Measurements from ENCODE around the gene WASF3.

The WASF3 gene, protein sequence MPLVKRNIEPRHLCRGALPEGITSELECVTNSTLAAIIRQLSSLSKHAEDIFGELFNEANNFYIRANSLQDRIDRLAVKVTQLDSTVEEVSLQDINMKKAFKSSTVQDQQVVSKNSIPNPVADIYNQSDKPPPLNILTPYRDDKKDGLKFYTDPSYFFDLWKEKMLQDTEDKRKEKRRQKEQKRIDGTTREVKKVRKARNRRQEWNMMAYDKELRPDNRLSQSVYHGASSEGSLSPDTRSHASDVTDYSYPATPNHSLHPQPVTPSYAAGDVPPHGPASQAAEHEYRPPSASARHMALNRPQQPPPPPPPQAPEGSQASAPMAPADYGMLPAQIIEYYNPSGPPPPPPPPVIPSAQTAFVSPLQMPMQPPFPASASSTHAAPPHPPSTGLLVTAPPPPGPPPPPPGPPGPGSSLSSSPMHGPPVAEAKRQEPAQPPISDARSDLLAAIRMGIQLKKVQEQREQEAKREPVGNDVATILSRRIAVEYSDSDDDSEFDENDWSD

DNA sequence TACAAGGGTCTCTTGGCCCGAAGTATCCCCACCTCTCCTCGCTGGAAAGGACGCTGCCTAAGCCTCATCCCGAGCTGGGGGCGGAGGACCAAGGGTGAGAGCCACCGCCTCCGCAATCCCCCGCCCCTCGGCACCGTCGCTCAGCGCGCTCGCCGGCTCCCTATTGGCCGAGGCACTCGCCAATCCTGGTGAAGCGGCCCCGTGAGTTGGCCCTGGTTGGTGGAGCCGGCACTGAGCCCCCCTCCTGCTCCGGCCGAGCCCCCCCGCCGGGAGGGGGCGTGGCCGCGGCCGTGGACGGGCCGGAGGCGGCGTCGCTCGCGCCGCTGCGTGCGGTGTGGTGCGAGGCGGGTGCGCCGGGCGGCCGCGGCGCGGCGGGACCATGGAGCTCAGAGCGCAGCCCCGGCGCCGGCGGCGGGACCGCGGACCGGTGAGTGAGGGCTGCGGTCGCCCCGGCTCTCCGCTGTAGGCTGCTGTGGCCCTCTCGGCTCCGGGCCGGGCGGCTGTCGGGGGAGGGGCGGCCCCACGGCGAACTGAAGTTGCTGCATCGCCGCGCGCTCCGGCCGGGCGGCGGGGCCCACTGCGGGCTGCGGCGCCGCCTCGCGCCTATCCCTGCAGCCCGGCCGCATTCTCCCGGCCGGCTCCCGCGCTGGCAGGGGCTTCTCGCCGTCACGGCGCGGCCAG lies at the start of gene WASF3:
TSS of gene WASF3 (plus strand) at position 291 of the 681 bp plus-strand sequence. CDS start 84,588 bp downstream, outside the sequence.
- no peak for DNase-seq (ENCODE audit: low read depth)

DNA sequence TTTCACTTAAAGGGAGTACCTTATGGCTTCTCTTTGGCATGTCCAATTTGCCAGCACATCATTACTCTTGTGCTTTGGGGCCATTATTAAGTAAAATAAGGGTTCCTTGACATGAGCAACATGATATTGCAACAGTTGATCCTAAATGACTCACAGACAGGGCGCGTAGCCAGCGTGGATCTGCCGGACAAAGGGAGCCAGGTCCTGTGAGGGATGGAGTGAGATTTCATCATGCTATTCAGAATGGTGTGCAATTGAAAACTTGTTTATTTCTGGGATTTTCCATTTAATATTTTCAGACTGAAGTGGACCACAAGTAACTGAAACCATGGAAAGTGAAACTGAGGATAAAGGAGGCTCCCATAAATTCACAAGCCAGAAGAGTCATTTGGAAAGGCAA lies 48.6 kb upstream of the WASF3 start:
- no peak for DNase-seq (ENCODE audit: low read depth)

DNA sequence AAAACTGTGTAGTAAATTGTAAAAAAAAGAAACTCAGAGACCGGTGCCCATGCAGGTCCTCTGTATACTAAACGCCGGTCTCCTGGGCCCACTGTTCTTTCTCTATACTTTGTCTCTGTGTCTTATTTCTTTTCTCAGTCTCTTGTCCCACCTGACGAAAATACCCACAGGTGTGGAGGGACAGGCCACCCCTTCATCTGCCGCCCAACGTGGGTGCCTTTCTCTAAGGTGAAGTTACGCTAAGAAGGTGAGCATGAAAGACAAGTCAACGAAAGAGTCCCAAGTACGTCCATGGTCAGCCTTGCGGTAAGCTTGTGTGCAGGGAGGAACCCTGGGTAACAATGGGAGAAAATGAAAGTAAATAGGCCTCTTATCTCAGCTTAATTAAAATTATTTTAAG lies 48.0 kb upstream of the WASF3 start:
- no peak for DNase-seq (ENCODE audit: low read depth)

DNA sequence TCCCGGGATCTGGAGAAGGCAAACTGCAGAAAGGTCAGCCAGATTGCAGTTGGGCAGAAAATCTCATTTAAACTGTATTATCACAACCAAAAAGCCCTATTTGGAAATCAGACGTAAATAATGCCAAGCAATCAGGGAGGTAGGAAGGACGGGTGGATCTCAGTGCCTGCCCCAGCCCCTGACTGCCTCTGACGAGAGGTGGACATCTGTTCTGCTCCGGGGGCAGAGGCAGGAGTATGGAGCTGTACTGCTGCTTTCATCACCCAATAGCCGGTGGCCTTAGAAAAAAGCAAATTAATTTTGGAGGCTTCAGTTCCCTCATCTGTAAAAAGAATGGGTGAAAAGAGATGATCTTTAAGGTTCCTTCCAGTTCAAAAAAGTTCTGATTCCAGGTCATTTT lies 43.6 kb upstream of the WASF3 start:
- DNase-seq (ENCODE audit: low read depth), result no peak

DNA sequence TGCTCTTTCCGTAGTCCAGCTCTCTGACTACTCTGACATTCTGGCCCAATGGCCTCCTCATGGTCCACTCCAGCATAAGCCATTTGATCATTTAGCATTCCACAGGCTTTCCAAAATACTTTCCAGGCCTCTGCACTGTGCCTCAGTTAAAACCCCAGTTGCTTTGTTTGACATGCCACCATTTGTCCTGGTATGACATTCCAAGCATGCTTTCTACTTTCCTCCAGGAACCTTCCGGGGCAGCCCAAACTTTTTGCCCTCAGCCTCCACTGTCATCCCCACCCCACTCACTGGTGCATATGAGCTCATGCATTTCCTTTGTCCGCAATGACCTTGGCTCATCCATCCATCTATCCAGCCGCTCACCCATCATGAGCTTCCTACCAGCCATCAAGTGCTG lies 41.8 kb upstream of the WASF3 start:
- no peak for DNase-seq (ENCODE audit: low read depth)

DNA sequence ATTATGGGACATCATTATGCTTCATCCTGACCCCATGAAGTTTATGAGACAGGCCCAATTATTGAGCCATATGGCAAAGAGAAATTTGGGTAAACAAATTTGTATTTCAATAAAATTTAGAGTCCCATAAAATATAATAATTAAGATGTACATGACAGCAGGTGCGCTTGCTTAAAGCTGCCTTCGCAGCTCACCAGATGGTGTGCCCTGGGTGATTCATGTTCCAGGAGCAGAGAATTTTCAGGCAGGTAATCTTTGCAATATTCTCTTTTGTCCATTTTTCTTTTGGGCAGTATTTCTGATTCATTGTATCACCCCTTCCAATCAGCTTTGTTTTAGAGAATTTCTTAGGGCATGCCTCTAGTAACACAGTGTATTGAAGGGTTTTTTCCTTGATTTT lies 39.5 kb upstream of the WASF3 start:
- no peak for DNase-seq (ENCODE audit: low read depth)

DNA sequence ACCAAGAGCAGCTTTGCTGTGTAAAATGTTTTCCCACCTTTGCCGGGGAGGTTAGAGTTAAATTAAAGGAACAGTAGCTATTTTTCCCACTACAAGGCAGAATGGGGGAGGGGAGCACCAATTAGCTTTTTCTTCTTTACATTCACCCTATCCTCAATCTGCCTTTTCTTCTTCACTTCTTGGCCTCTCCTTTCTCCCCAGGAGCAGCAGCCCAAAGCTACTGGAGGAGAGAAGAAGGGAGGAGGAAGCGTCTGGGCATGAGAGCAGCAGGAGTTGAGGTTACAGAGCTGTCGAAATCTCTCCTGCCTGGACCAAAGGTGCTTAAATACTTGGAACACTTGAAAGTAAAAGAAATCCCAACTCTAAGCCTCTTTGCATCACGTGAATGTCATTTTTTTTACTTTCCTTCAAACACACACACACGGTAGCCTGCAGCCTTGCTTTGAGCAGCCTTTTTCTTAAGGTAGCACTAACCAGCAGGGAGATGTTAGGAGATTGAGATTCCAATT lies 39.0 kb upstream of the WASF3 start:
- DNase-seq (ENCODE audit: low read depth), result no peak

DNA sequence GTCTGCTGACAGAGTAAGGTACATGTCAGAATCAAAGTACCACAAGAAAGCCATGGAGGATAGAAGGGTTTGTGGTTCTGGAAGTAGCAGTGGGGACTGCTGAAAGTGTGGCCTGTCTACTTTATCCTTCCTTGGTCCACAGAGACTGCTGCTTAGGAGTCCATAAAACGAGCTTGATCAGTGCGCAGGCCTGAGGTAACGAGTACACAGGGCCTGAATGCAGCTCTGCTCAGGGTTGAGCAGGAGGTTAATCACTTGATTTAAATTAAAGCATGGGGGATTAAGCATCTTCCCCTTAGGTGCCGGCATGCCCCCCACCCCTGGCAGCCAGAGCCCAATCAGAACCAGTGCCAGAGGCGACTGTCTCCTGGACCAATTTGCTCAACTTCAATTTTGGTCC lies 34.9 kb upstream of the WASF3 start:
- DNase-seq (ENCODE audit: low read depth), result no peak

DNA sequence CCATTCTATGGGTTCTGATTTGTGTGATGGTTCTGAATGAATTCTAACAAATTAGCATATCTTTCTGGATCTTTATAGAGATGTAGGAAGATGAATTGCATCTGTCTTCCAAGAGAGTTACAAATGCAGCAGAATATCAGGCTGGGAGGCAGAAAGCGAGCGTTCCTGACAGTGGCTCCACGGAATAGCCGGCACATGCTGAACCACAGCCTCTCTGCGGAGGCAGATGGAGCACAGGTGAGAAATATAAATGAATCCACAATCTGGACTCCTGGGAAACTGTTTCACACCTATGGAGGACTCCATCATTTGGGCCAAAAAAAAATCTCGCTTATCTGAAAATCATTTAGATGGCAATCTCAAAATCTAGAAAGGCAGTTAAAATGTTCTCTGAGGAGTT lies 34.5 kb upstream of the WASF3 start:
- DNase-seq (ENCODE audit: low read depth), result no peak

DNA sequence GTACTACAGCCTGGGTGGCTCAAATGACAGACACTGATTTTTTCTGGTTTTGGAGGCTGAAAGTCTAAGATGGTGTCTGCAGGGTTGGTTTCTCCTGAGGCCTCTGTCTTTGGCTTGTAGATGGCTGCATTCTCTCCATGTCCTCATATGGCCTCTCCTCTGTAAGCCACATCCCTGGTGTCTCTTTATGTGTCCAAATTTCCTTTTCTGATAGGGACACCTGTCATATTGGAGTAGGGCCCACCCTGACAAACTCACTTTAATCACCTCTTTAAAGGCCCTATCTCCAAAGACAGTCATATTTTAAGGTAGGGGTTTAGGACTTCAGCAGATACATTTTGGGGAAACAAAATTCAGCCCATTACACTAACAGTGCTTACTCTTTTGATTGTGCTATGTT lies 32.0 kb upstream of the WASF3 start:
- no peak for DNase-seq (ENCODE audit: low read depth)

DNA sequence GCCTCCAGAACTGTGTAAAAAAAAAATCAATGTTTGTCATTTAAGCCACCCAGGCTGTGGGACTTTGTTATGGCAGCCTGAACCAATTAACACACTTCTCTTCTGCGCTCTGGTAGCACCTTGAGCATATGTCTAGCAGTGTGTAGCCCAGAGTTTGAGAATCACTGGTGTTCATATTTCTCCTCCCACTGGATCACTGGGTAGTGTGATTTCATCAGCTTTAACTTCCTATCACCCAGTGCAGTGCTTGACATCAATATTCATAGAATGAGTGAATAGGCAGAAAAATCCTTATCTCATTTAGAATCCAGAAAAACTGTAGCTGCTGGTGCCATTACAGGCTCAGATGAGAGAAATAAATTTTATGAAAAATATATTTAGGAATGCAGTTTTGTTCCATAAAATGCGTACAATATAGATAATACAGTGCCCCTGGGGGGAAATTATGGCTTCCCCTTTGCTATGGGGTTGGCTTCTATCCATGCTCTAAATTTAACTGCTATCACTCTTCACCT lies 30.7 kb upstream of the WASF3 start:
- DNase-seq (ENCODE audit: low read depth), result no peak

DNA sequence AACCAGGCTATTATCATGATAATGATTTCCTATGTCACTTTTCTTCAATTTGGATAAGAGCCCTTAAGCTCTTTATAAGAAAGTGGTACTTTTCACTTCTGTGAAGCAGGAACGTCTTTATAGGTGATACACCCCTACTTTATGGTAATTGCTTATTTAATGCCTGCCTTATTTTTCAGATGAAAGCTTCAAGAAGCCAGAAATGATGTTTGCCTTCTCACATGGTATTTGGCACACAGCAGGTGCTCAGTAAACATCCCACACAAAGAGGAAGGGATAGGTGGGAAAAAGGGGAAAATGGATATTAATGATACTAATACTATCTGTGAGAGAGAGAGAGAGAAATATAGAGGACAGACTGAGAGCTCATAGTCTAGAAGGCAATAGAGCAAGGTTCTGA lies 29.0 kb upstream of the WASF3 start:
- no peak for DNase-seq (ENCODE audit: low read depth)

DNA sequence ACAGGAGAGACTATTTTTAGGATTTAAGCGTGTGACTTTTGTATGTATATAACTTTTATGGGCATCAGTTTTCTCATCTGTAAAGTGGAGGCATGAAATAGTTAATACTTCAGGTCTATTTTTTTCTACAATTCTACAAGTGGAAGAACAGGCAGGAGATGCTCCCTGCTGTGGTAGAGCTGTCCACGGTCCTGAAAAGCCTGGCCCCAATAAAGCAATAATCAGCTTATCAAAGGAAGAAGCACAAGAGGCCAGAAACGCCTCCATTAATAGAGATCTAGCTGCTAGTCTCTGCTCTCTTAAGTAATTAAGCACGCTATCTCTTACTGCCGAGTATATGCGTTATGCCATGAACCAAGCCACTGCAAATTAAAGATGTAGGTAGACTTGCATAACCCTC lies 28.0 kb upstream of the WASF3 start:
- no peak for DNase-seq (ENCODE audit: low read depth)

DNA sequence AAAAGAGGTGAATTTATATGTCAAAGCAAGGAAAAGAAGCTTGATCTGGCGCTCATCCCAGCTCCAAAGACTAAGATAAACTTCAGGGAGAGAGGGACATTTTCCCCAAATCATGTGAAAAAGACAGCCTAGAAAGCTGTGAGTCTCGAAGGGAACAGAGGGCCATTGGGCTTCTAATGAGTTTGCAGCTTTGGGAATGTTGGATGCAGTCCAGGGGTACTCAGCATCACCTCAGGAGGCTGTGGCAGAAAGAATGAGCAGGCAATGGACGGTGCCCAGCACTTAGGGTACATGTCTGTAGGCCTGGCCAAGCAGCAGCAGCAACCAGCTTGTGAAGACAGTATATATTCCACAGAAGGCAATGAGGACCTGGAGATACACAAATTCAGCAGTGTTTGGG lies 25.7 kb upstream of the WASF3 start:
- no peak for DNase-seq (ENCODE audit: low read depth)

DNA sequence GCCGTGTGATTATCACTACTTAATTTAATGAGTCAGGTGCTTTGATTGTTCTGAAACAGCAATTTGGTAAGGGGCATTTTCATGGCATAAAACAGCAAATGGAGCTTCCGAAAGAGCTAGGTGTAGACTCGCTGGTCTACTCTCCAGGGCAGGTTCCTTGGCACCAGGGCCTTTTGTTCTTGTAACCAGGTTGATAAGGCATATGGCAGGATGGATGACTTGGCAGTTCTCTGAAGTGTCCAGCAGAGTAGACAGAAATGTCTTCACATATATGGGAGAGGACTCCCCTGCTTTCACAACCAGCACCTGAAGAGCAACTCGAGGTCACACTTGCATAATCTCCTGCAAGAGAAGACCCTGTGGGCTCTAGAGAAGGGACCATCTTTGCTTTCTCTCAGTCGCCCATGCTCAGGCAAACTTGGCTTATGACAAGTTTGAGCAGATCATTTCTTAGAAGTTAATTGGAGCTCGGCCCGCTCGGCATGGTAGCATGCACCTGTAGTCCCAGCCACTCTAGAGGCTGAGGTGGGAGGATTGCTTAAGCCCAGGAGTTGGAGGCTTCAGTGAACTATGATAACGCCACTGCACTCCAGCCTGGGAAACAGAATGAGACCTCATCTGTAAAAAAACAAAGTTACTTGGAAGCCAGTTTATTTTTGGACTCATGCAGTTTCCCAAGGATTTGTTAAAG lies 23.3 kb upstream of the WASF3 start:
- DNase-seq (ENCODE audit: low read depth), result no peak

DNA sequence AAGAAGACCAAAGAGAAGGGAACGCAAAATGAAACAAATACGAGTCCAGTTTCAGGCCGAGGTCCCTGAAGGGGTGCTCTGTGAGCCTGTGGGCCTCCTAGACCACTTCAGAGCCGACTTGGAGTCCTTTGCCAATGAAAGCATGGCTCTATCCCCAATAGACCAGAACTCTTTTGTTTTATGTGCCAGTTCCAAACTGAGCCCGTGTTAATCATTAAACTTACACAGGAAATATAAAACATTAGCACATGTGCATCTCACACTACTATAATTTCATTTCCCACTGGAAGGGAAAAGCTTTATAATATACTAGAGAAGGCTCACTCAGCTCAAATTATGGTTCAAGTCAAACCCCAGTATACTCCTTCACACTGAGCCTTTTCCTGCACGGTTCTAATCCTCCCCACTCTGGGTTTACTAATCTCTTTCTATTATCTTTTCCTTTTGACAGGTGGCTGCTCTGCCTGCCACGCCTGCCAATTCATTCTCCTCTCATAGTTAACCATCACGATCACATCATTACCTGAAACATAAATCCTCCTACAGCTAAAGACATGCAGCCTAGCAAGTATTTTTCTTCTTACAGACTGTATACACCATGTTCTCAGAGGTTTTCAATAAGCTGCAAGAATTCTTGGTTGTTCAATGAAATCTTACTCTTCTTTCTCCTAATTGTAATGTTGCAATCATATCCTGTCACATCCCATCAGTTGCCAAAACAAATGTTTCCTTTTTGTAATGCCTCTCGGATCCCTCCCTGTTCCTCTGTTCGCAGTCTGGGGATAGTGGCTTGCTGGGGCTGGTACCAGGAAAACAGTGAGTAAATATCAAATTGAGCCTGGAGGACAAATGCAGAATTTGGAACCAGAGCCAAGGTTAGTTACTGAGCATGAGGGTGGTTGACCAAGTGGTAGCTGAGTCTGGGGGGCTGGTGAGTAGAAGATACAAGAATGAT lies 18.8 kb upstream of the WASF3 start:
- DNase-seq (ENCODE audit: low read depth), result no peak

DNA sequence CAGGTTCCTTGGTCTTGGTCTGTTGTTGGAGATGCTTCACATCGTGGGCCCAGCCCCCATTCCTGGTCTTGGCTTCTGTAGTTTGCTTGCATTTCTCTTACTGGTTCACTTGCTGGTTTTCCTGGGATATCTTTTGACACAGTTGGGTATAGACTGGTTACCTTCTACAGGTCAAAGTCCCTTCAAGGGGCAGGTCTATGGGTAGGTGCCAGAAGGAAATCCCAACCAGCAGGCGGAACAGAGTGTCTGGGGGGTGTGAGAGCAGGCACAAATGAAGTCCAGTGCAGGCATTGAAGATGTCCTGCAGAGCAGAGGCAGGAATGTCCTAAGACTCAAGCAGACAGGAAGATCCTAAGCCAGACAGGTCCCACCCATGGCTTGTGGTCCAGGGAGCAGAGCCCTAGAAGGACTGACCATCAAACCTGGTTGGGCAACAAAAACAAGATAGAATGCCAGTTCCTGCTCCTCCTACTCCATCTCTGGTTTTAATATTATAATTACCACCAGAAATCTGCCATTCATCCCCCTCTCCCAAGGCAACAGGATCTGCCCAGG lies 17.7 kb upstream of the WASF3 start:
- no peak for DNase-seq (ENCODE audit: low read depth)

DNA sequence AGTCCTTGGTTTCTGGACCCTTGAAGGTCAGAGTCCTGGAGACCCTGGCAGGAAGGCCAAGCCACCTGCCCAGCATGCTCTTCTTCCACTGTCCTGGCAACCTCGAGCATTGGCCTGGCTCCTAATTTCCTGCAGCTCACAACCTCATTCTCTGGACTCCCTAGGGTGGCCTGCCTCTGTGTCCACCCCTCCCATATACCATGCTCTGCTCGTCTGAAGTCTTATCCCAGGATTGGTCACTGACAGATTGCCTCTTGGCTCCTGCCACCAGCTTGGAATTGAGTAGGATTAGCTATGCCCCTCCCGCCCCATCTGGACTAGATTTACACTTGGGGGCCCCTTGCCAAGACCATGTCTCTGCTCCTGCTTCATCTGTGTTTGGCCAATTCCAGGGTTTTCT lies 17.1 kb upstream of the WASF3 start:
- DNase-seq (ENCODE audit: low read depth), result no peak

DNA sequence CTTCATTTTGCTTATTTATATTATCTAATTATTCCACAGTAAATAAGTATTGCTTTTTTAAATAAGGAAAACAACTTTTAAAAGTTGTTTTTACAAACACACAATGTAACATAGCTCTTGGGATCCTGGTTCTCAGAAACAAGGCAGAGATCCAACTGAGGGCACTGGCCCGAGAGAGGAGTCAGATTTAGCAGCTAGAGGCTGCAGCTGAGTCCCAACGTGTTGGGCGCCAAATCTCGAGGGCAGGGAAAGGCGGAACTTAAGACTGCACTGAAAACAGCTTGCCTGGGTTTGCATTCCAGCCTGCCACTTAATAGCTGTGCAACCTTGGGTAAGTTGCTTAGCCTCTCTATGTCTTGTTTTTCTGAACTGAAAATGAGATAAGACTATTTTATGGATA lies 16.4 kb upstream of the WASF3 start:
- DNase-seq (ENCODE audit: low read depth), result no peak

DNA sequence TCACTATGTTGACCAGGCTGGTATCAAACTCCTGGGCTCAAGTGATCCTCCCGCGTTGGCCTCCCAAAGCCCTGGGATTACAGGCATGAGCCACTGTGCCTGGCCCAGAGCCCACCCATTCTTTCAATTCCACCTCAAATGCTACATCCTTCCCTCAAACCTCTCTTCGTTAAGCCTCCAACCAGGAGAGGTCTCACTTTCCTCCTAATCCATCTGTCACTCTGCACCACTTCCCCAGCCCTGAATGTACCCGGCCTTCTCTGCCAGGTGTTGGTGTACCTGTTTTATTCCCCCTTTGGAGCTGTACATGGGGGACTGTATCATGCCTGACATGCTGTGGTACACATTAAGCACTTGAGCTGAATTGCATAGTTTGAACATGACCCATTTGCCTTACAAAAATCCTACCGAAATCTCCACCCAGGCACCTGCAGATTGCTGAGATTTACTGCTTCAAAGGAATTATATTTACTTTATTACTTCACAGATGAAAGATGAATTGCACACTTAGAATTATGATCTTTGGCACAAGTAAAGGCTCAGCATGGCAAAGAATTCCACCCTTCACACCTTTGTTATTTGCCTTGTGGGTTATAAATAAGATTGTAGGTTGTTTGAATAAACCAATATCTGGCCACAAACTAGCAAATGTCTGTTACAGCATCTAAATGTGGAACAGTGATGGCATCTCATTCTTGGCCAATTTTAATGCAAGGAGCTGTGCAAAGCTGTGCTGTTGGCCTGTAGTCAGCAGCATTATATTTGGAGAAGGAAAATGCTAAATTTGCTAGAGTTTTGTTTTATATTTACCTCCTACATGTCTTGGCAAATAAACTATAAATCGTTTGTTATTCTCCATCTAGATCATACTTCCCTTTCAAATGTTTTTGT lies 15.6 kb upstream of the WASF3 start:
- DNase-seq (ENCODE audit: low read depth), result no peak

Measured in T-helper 22 cell (primary cell).